ENCODE measurements around the gene ZSCAN29. TPM values are rescaled to one million over a fixed set of nuclear protein-coding genes. Genes with fewer than 3 reads are reported as not detected.

Gene ZSCAN29
- total and polyA plus RNA-seq, 9 donors, result 8.5 to 24.1 (median 19.0) TPM

- H3K36me3 ChIP-seq, result peaks cover 3% of the 10 kb centered on the region
- intact Hi-C loops (cut with DNase I), result no loop called here
- no peak overlapping the region for H3K27ac ChIP-seq
- DNase-seq, result no peak
- H3K27me3 ChIP-seq, result no peaks in the 10 kb centered on the region
- peaks cover 2 to 21% of the 10 kb centered on the region in 2 donors for H3K9me3 ChIP-seq
- no peak for TF ChIP-seq EP300 (IDR thresholded peaks at IDR 0.05)
- 97 to 99% (median 98%) methylated on average over 7 of the region's 7 CpGs for WGBS, 3 donors
- no peaks in the 10 kb centered on the region for H3K4me1 ChIP-seq (ENCODE audit: insufficient read depth)
- H3K4me3 ChIP-seq, result no peak overlapping the region
Measured at GRCh38 chr15:43361313-43361903, 9.4 kb downstream of the ZSCAN29 start.

GRCh38 chr15:43360821-43361220, 10.0 kb downstream of the ZSCAN29 start:
- Histone ChIP-seq H3K9me3 (peaks cover 2 to 21% of the 10 kb centered on the region in 2 donors), H3K27me3 (no peaks in the 10 kb centered on the region), H3K4me1 (ENCODE audit: insufficient read depth) (no peaks in the 10 kb centered on the region), H3K4me3 (no peak overlapping the region), H3K36me3 (peaks cover 3% of the 10 kb centered on the region), H3K27ac (no peak overlapping the region)
- 98 to 99% (median 99%) methylated on average over 4 of the region's 4 CpGs for WGBS, 3 donors
- TF ChIP-seq POLR2A (IDR thresholded peaks at IDR 0.05) (no peak), CTCF (IDR thresholded peaks at IDR 0.05) (no peak), EP300 (IDR thresholded peaks at IDR 0.05) (no peak)
- no peak for DNase-seq
- intact Hi-C loops (cut with DNase I), result no loop called here

- Histone ChIP-seq H3K4me3 (no peak overlapping the region), H3K36me3 (no peaks in the 10 kb centered on the region), H3K27me3 (no peaks in the 10 kb centered on the region), H3K27ac (no peak overlapping the region), H3K9me3 (no peaks in the 10 kb centered on the region), H3K4me1 (ENCODE audit: insufficient read depth) (no peaks in the 10 kb centered on the region)
- TF ChIP-seq EP300 (IDR thresholded peaks at IDR 0.05), result no peak
- TF ChIP-seq POLR2A (IDR thresholded peaks at IDR 0.05), result no peak
- TF ChIP-seq CTCF (IDR thresholded peaks at IDR 0.05), result no peak
- 83 to 85% (median 85%) methylated on average over 2 of the region's 2 CpGs for WGBS, 3 donors
- intact Hi-C loops (cut with DNase I), result loop anchor here in 1 of 4 donors (5.0 kb wide), 1 partner anchor 1376 kb away; no protein-coding TSS in a partner anchor
- no peak for DNase-seq
Measured at GRCh38 chr15:43352693-43353382, 18.0 kb downstream of the ZSCAN29 start.

GRCh38 chr15:43347114-43347513, 23.7 kb downstream of the ZSCAN29 start:
- Histone ChIP-seq H3K4me1 (ENCODE audit: insufficient read depth) (no peaks in the 10 kb centered on the region), H3K9me3 (no peaks in the 10 kb centered on the region), H3K27me3 (no peaks in the 10 kb centered on the region), H3K4me3 (no peak overlapping the region), H3K27ac (no peak overlapping the region), H3K36me3 (no peaks in the 10 kb centered on the region)
- intact Hi-C loops (cut with DNase I), result no loop called here
- no peak for TF ChIP-seq EP300 (IDR thresholded peaks at IDR 0.05)
- no peak for TF ChIP-seq CTCF (IDR thresholded peaks at IDR 0.05)
- no peak for TF ChIP-seq POLR2A (IDR thresholded peaks at IDR 0.05)
- 75 to 85% (median 84%) methylated on average over 3 of the region's 3 CpGs for WGBS, 3 donors
- no peak for DNase-seq

- TF ChIP-seq EP300 (IDR thresholded peaks at IDR 0.05), result no peak
- intact Hi-C loops (cut with DNase I), result no loop called here
- H3K27me3 ChIP-seq, result no peaks in the 10 kb centered on the region
- H3K36me3 ChIP-seq, result no peaks in the 10 kb centered on the region
- H3K4me1 ChIP-seq (ENCODE audit: insufficient read depth), result no peaks in the 10 kb centered on the region
- 93 to 98% (median 98%) methylated on average over 2 of the region's 2 CpGs for WGBS, 3 donors
- H3K9me3 ChIP-seq, result no peaks in the 10 kb centered on the region
- no peak overlapping the region for H3K27ac ChIP-seq
- DNase-seq, result no peak
- H3K4me3 ChIP-seq, result no peak overlapping the region
Measured at GRCh38 chr15:43346305-43346704, 24.5 kb downstream of the ZSCAN29 start.
